WERI-Rb-1 (cell line): ENCODE measurements around the gene ARHGEF10L.
"Not testable (repeated sequence)": the region's sequence is repeated elsewhere in the genome, so short reads cannot be mapped to it uniquely, and the experiment has no call there.

Source experiments
- DNase-seq: peaks from one replicate; pipeline ENCODE4 v3.0.0-alpha.2; 2020
- H3K27ac ChIP-seq: fragments of 250-450 bp; sonication (Bioruptor Pico); 2 replicates; pipeline ENCODE4 v1.5.1; 2020; ENCODE audit warnings: mild to moderate bottlenecking, moderate library complexity
- H3K27me3 ChIP-seq: fragments of 250-450 bp; sonication (Bioruptor Pico); 2 replicates; pipeline ENCODE4 v1.5.1; 2021; ENCODE audit warnings: mild to moderate bottlenecking, low read depth, moderate library complexity; ENCODE audit not compliant: insufficient read depth, severe bottlenecking
- H3K36me3 ChIP-seq: fragments of 250-450 bp; sonication (Bioruptor Pico); 2 replicates; pipeline ENCODE4 v1.5.1; 2020; ENCODE audit warnings: mild to moderate bottlenecking, moderate library complexity
- H3K4me3 ChIP-seq: 2 replicates; pipeline ENCODE4 v1.5.1; 2011; ENCODE audit warnings: low read depth, mild to moderate bottlenecking, control low read depth, low read length
- H3K9me3 ChIP-seq: fragments of 250-450 bp; sonication (Bioruptor Pico); 2 replicates; pipeline ENCODE4 v1.5.1; 2021; ENCODE audit warnings: mild to moderate bottlenecking, moderate library complexity; ENCODE audit not compliant: severe bottlenecking
- TF ChIP-seq, protein P1 (sequence below): IDR thresholded peaks from 2 replicates; pipeline ENCODE4 v1.5.1; 2011; ENCODE audit warnings: low read depth, mild to moderate bottlenecking, control low read depth, inconsistent platforms, low read length

Gene ARHGEF10L

GRCh38 chr1:17498214-17498613 is 41.3 kb upstream of the ARHGEF10L start:
- H3K4me3 ChIP-seq = no peak overlapping the region
- no peaks in the 10 kb centered on the region for H3K9me3 ChIP-seq
- H3K27ac ChIP-seq = no peak overlapping the region
- no peaks in the 10 kb centered on the region for H3K36me3 ChIP-seq
- no peak for DNase-seq
- no peaks in the 10 kb centered on the region for H3K27me3 ChIP-seq
- TF ChIP-seq, protein P1, sequence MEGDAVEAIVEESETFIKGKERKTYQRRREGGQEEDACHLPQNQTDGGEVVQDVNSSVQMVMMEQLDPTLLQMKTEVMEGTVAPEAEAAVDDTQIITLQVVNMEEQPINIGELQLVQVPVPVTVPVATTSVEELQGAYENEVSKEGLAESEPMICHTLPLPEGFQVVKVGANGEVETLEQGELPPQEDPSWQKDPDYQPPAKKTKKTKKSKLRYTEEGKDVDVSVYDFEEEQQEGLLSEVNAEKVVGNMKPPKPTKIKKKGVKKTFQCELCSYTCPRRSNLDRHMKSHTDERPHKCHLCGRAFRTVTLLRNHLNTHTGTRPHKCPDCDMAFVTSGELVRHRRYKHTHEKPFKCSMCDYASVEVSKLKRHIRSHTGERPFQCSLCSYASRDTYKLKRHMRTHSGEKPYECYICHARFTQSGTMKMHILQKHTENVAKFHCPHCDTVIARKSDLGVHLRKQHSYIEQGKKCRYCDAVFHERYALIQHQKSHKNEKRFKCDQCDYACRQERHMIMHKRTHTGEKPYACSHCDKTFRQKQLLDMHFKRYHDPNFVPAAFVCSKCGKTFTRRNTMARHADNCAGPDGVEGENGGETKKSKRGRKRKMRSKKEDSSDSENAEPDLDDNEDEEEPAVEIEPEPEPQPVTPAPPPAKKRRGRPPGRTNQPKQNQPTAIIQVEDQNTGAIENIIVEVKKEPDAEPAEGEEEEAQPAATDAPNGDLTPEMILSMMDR = no peak

GRCh38 chr1:17502326-17502778 is 37.1 kb upstream of the ARHGEF10L start:
- no peaks in the 10 kb centered on the region for H3K36me3 ChIP-seq
- no peak overlapping the region for H3K4me3 ChIP-seq
- TF ChIP-seq, protein P1 = peak; percentile 92
- DNase-seq = peak; percentile 91
- no peaks in the 10 kb centered on the region for H3K9me3 ChIP-seq
- H3K27ac ChIP-seq = no peak overlapping the region
- no peaks in the 10 kb centered on the region for H3K27me3 ChIP-seq

GRCh38 chr1:17503146-17503545 is 36.4 kb upstream of the ARHGEF10L start:
- no peak overlapping the region for H3K27ac ChIP-seq
- H3K4me3 ChIP-seq = no peak overlapping the region
- H3K9me3 ChIP-seq = no peaks in the 10 kb centered on the region
- DNase-seq = no peak
- TF ChIP-seq, protein P1 = no peak
- no peaks in the 10 kb centered on the region for H3K27me3 ChIP-seq
- no peaks in the 10 kb centered on the region for H3K36me3 ChIP-seq

- not testable (repeated sequence) for H3K4me3 ChIP-seq, H3K27ac ChIP-seq, H3K9me3 ChIP-seq, DNase-seq, H3K27me3 ChIP-seq, H3K36me3 ChIP-seq
Measured at GRCh38 chr1:17507200-17507599, 32.3 kb upstream of the ARHGEF10L start.

- Histone ChIP-seq H3K27me3 (no peaks in the 10 kb centered on the region), H3K9me3 (no peaks in the 10 kb centered on the region), H3K27ac (no peak overlapping the region), H3K4me3 (no peak overlapping the region), H3K36me3 (no peaks in the 10 kb centered on the region)
- TF ChIP-seq, protein P1 = peak; percentile 54
- peak; percentile 56 for DNase-seq
Measured at GRCh38 chr1:17507915-17508314, 31.6 kb upstream of the ARHGEF10L start.

GRCh38 chr1:17509363-17509762 is 30.1 kb upstream of the ARHGEF10L start:
- no peak for DNase-seq
- TF ChIP-seq, protein P1 = no peak
- no peaks in the 10 kb centered on the region for H3K9me3 ChIP-seq
- no peaks in the 10 kb centered on the region for H3K27me3 ChIP-seq
- H3K36me3 ChIP-seq = no peaks in the 10 kb centered on the region
- no peak overlapping the region for H3K4me3 ChIP-seq
- no peak overlapping the region for H3K27ac ChIP-seq
